Measurements from ENCODE around the gene MEIS2.

GRCh38 chr15:37135225-37135624, 34.9 kb upstream of the MEIS2 start:
- no peak for TF ChIP-seq REST (IDR thresholded peaks at IDR 0.05; ENCODE audit: unreplicated experiment)
- TF ChIP-seq CTCF (conservative IDR thresholded peaks at IDR 0.05; ENCODE audit: low read depth in 2 of 2) = peak; percentile 39 to 60
- no peak for TF ChIP-seq EZH2 (IDR thresholded peaks at IDR 0.05; ENCODE audit: low read depth, unreplicated experiment)
- TF ChIP-seq CREB1 (CRISPR knock-in tag; IDR thresholded peaks at IDR 0.05; ENCODE audit: low read depth) = no peak
- no peak for TF ChIP-seq ZNF114 (CRISPR knock-in tag; IDR thresholded peaks at IDR 0.05)
- no peak for TF ChIP-seq EZH2phosphoT487 (IDR thresholded peaks at IDR 0.05; ENCODE audit: unreplicated experiment)
- TF ChIP-seq POLR2AphosphoS5 (IDR thresholded peaks at IDR 0.05; ENCODE audit: low read depth) = no peak
- no peak for TF ChIP-seq JUNB (IDR thresholded peaks at IDR 0.05; ENCODE audit: unreplicated experiment)
